Measurements from ENCODE around the gene PSMC1.

DNA sequence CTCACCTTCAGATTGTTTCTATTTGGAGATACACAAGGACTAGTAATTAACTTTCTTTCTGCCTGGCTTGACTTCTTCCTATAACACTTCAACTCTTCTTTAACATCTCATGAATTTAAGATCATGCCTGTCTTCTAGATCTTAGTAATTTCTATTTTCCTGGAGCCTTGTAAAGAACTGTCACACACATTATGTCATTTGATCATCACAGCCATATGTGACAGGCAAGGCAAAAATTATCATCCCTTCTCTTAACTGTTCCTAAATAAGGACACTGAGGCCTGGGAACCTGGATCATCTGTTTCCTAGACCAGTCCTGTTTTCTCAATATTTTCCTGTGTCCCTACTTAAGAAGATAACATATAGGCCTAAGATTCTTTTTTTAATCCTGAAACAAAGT is 48.1 kb downstream of the PSMC1 start:
- TF ChIP-seq, protein P1, sequence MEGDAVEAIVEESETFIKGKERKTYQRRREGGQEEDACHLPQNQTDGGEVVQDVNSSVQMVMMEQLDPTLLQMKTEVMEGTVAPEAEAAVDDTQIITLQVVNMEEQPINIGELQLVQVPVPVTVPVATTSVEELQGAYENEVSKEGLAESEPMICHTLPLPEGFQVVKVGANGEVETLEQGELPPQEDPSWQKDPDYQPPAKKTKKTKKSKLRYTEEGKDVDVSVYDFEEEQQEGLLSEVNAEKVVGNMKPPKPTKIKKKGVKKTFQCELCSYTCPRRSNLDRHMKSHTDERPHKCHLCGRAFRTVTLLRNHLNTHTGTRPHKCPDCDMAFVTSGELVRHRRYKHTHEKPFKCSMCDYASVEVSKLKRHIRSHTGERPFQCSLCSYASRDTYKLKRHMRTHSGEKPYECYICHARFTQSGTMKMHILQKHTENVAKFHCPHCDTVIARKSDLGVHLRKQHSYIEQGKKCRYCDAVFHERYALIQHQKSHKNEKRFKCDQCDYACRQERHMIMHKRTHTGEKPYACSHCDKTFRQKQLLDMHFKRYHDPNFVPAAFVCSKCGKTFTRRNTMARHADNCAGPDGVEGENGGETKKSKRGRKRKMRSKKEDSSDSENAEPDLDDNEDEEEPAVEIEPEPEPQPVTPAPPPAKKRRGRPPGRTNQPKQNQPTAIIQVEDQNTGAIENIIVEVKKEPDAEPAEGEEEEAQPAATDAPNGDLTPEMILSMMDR (IDR thresholded peaks at IDR 0.05) = no peak
- TF ChIP-seq POLR2A (IDR thresholded peaks at IDR 0.05) (no peak), POLR2AphosphoS5 (IDR thresholded peaks at IDR 0.05) (no peak)
